ENCODE data around the gene ZBTB42.

GRCh38 chr14:104784218-104784568 lies 16.7 kb upstream of the ZBTB42 start:
- TF ChIP-seq CTCF (tag by site-specific recombination; IDR thresholded peaks at IDR 0.05) (no peak), ZNF24 (tag by site-specific recombination; IDR thresholded peaks at IDR 0.05) (no peak), ZNF184 (tag by site-specific recombination; IDR thresholded peaks at IDR 0.05) (no peak), ZFP41 (tag by site-specific recombination; IDR thresholded peaks at IDR 0.05; ENCODE audit: borderline replicate concordance) (no peak), ZNF76 (tag by site-specific recombination; IDR thresholded peaks at IDR 0.05; ENCODE audit: borderline replicate concordance, low read depth) (no peak), SP2 (tag by site-specific recombination; IDR thresholded peaks at IDR 0.05) (no peak), ZNF660 (tag by site-specific recombination; IDR thresholded peaks at IDR 0.05) (no peak), YY1 (tag by site-specific recombination; IDR thresholded peaks at IDR 0.05) (no peak), ZNF677 (tag by site-specific recombination; IDR thresholded peaks at IDR 0.05) (no peak), ZNF174 (tag by site-specific recombination; IDR thresholded peaks at IDR 0.05) (no peak)
- TF ChIP-seq, protein P1, sequence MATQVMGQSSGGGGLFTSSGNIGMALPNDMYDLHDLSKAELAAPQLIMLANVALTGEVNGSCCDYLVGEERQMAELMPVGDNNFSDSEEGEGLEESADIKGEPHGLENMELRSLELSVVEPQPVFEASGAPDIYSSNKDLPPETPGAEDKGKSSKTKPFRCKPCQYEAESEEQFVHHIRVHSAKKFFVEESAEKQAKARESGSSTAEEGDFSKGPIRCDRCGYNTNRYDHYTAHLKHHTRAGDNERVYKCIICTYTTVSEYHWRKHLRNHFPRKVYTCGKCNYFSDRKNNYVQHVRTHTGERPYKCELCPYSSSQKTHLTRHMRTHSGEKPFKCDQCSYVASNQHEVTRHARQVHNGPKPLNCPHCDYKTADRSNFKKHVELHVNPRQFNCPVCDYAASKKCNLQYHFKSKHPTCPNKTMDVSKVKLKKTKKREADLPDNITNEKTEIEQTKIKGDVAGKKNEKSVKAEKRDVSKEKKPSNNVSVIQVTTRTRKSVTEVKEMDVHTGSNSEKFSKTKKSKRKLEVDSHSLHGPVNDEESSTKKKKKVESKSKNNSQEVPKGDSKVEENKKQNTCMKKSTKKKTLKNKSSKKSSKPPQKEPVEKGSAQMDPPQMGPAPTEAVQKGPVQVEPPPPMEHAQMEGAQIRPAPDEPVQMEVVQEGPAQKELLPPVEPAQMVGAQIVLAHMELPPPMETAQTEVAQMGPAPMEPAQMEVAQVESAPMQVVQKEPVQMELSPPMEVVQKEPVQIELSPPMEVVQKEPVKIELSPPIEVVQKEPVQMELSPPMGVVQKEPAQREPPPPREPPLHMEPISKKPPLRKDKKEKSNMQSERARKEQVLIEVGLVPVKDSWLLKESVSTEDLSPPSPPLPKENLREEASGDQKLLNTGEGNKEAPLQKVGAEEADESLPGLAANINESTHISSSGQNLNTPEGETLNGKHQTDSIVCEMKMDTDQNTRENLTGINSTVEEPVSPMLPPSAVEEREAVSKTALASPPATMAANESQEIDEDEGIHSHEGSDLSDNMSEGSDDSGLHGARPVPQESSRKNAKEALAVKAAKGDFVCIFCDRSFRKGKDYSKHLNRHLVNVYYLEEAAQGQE (tag by site-specific recombination; IDR thresholded peaks at IDR 0.05) = no peak

Data from HEK293 (cell line).